Heart right ventricle (tissue), 16 donors: ENCODE results near the gene SMIM5. TPM values are rescaled to one million over a fixed set of nuclear protein-coding genes. Genes with fewer than 3 reads are reported as not detected.
"Not testable (repeated sequence)": the region's sequence is repeated elsewhere in the genome, so short reads cannot be mapped to it uniquely, and the experiment has no call there.

Source experiments
- ATAC-seq, 8 donors: fragments of 200-7000 bp; cut with Tn5 transposase; one replicate each; pipeline ENCODE4 v1.9.1; 2020; ENCODE audit warnings: mild to moderate bottlenecking in 8 of 8, moderate library complexity in 8 of 8, moderate number of reproducible peaks in 1 of 8
- DNase-seq, 2 donors: peaks; one replicate each; pipeline ENCODE4 v3.0.0-alpha.2; 2020
- H3K27ac ChIP-seq, 10 donors: fragments of 200-600 bp; sonication (generic) in 2 of 10; one replicate each; pipeline versions ENCODE4 v1.5.0 to v1.8.0; 2020 to 2022; ENCODE audit warnings: mild to moderate bottlenecking in 3 of 10
- H3K27me3 ChIP-seq, 7 donors: fragments of 200-600 bp; one replicate each; pipeline ENCODE4 v1.8.0; 2021 to 2022; ENCODE audit warnings: mild to moderate bottlenecking in 2 of 7
- H3K36me3 ChIP-seq, 9 donors: fragments of 200-600 bp; sonication (generic) in 1 of 9; one replicate each; pipeline versions ENCODE4 v1.5.0 to v1.8.0; 2020 to 2022; ENCODE audit warnings: mild to moderate bottlenecking in 2 of 9
- H3K4me1 ChIP-seq, 9 donors: fragments of 200-600 bp; sonication (generic) in 1 of 9; one replicate each; pipeline versions ENCODE4 v1.5.0 to v1.8.0; 2020 to 2022; ENCODE audit warnings: mild to moderate bottlenecking in 4 of 9
- H3K4me3 ChIP-seq, 10 donors: fragments of 200-600 bp; sonication (generic) in 2 of 10; one replicate each; pipeline versions ENCODE4 v1.5.0 to v1.8.0; 2020 to 2022; ENCODE audit warnings: mild to moderate bottlenecking in 7 of 10, moderate library complexity in 2 of 10
- H3K9me3 ChIP-seq, 11 donors: fragments of 200-600 bp in 10 of 11; sonication (generic) in 2 of 11; one replicate each; pipeline versions ENCODE4 v1.5.0 to v1.8.0; 2013 to 2022; ENCODE audit warnings: mild to moderate bottlenecking in 2 of 11, control low read depth in 1 of 11, moderate library complexity in 1 of 11
- CTCF ChIP-seq, 9 donors: fragments of 200-600 bp; sonication (generic) in 2 of 9; IDR thresholded peaks; one replicate each; pipeline versions ENCODE4 v1.5.0 to v1.8.0; 2021 to 2022; ENCODE audit warnings: antibody characterized with exemption in 9 of 9, mild to moderate bottlenecking in 5 of 9, moderate library complexity in 1 of 9
- WGBS, 2 donors: extraction: QIAGEN DNeasy Blood & Tissue Kit; methylation state at CpG; one replicate each; pipeline ENCODE4 v1.1.7; 2013; ENCODE audit warnings: inconsistent platforms in 1 of 2; 5-methylcytosine and 5-hydroxymethylcytosine counted together
- intact Hi-C, 10 donors: fragments of 100-400 bp; cut with DNase I; formaldehyde crosslinking; loops; one replicate each; pipeline versions ENCODE4 v1.11.1 to v1.14.2; 2022
- polyA plus RNA-seq, 2 donors: library from polyadenylated mRNA; stranded (reverse); fragments of 200-250 nt; gene quantifications; one replicate each; pipeline ENCODE4 v1.2.3, GENCODE V29; 2013
- total RNA-seq, 10 donors: library from RNA; stranded (reverse); fragmentation: NEBNext Ultra II Directional in 3 of 10; extraction: Animal tissue kit (Norgen Biotek cat#: 25700) in 3 of 10; gene quantifications; one replicate each; pipeline versions ENCODE4 v1.2.1 to v1.2.4, GENCODE V29; 2021 to 2023
- donor health status: Arrhythmogenic right ventricular cardiomyopathy.
- donor health status: ischemic (EF 13 %, LVEDD 7.1; RV severe dilation, severe dysfunction).
- donor health status: healthy with polysubstance abuse.
- donor health status: DM: no; HTN: yes; CAD: no.
- donor health status: DM: no; HTN: no; CAD: no.
- donor health status: ischemic (EF 25% LVEDD 6.9; RV normal size, moderate dysfunction).
- donor health status: ischemic (EF 25% LVEDD 5.7; RV mildly dilated, moderate dysfunction).
- donor health status: healthy.
- donor health status: DM: yes; HTN: yes; CAD: no.
- donor health status: Ischemic cardiomyopathy.
- donor health status: ischemic (EF 35%, LVEDD 5.7; RV mildly dilated, moderate dysfunction).
- donor health status: nonischemic (EF 11% LVEDD 7.7; RV severe dilation, severe dysfunction).
- donor health status: DM: yes; HTN: yes; CAD: no.
- donor health status: PGD.
- donor health status: ischemic (EF 29% LVEDD 5.4; RV normal size, mild dysfunction).
- donor health status: nonischemic (EF 23%, LVEDD 6.1; RV moderate dilation, normal function).

Gene SMIM5
- total and polyA plus RNA-seq, 12 donors, result 1.9 to 19.2 (median 6.5) TPM

GRCh38 chr17:75637143-75637538 is 3.9 kb downstream of the SMIM5 start:
- TF ChIP-seq CTCF (IDR thresholded peaks at IDR 0.05), result no peak
- Histone ChIP-seq H3K27ac (peak overlapping the region; percentile 47 to 94 (median 89)), H3K9me3 (no peaks in the 10 kb centered on the region), H3K4me3 (peak overlapping the region in 2 of 10 donors; percentile 5 to 9), H3K4me1 (peaks cover 14 to 90% (median 69%) of the 10 kb centered on the region in 9 donors), H3K36me3 (peaks cover 0 to 20% (median 0%) of the 10 kb centered on the region in 9 donors), H3K27me3 (no peaks in the 10 kb centered on the region)
- 53 to 63% methylated on average over 13 of the region's 13 CpGs for WGBS, 2 donors
- peak; percentile 51 to 72 for DNase-seq
- ATAC-seq, result peak in 4 of 8 donors; percentile 7 to 27 (median 15)
- intact Hi-C loops, result loop anchor here in 1 of 10 donors (10.0 kb wide), 1 partner anchor 58 kb away; no protein-coding TSS in a partner anchor

- Histone ChIP-seq H3K9me3 (no peaks in the 10 kb centered on the region), H3K4me1 (peaks cover 14 to 92% (median 69%) of the 10 kb centered on the region in 9 donors), H3K27ac (peak overlapping the region in 8 of 10 donors; percentile 85 to 94 (median 90)), H3K4me3 (no peak overlapping the region), H3K36me3 (peaks cover 0 to 22% (median 0%) of the 10 kb centered on the region in 9 donors), H3K27me3 (no peaks in the 10 kb centered on the region)
- intact Hi-C loops, result loop anchor here in 1 of 10 donors (10.0 kb wide), 1 partner anchor 57 kb away; no protein-coding TSS in a partner anchor
- WGBS, 2 donors, result 83 to 86% methylated on average over 7 of the region's 7 CpGs
- no peak for TF ChIP-seq CTCF (IDR thresholded peaks at IDR 0.05)
- DNase-seq, result no peak
- no peak for ATAC-seq
These were observed 4.3 kb downstream of the SMIM5 start for GRCh38 chr17:75637551-75637950.

- not testable (repeated sequence) for H3K27me3 ChIP-seq, H3K4me3 ChIP-seq, H3K9me3 ChIP-seq, DNase-seq, ATAC-seq
- Histone ChIP-seq H3K36me3 (peaks cover 0 to 22% (median 0%) of the 10 kb centered on the region in 9 donors), H3K27ac (peak overlapping the region in 6 of 10 donors; percentile 85 to 94 (median 89)), H3K4me1 (peaks cover 14 to 92% (median 64%) of the 10 kb centered on the region in 9 donors)
- intact Hi-C loops, result loop anchor here in 1 of 10 donors (10.0 kb wide), 1 partner anchor 57 kb away; no protein-coding TSS in a partner anchor
- WGBS, 2 donors, result 96 to 97% methylated on average over 12 of the region's 12 CpGs
These were observed 4.8 kb downstream of the SMIM5 start for GRCh38 chr17:75638039-75638438.

- ATAC-seq (peak in 5 of 8 donors; percentile 3 to 18 (median 4)), DNase-seq (peak; percentile 36 to 56)
- TF ChIP-seq CTCF (IDR thresholded peaks at IDR 0.05), result no peak
- H3K36me3 ChIP-seq, result peaks cover 0 to 30% (median 0%) of the 10 kb centered on the region in 9 donors
- no peak overlapping the region for H3K4me3 ChIP-seq
- peak overlapping the region in 8 of 10 donors; percentile 26 to 73 (median 62) for H3K27ac ChIP-seq
- no peaks in the 10 kb centered on the region for H3K9me3 ChIP-seq
- H3K27me3 ChIP-seq, result no peaks in the 10 kb centered on the region
- H3K4me1 ChIP-seq, result peaks cover 6 to 87% (median 55%) of the 10 kb centered on the region in 9 donors
- intact Hi-C loops, result loop anchor here in 1 of 10 donors (10.0 kb wide), 1 partner anchor 56 kb away; no protein-coding TSS in a partner anchor
- 38 to 70% methylated on average over 13 of the region's 13 CpGs for WGBS, 2 donors
These were observed 5.7 kb downstream of the SMIM5 start for GRCh38 chr17:75638893-75639292.

GRCh38 chr17:75639327-75639726 is 6.1 kb downstream of the SMIM5 start:
- DNase-seq (no peak), ATAC-seq (no peak)
- H3K4me1 ChIP-seq, result peaks cover 2 to 83% (median 51%) of the 10 kb centered on the region in 9 donors
- intact Hi-C loops, result loop anchor here in 1 of 10 donors (10.0 kb wide), 1 partner anchor 55 kb away; no protein-coding TSS in a partner anchor
- no peaks in the 10 kb centered on the region for H3K9me3 ChIP-seq
- no peaks in the 10 kb centered on the region for H3K27me3 ChIP-seq
- peak overlapping the region in 8 of 10 donors; percentile 26 to 73 (median 62) for H3K27ac ChIP-seq
- peaks cover 0 to 33% (median 0%) of the 10 kb centered on the region in 9 donors for H3K36me3 ChIP-seq
- no peak for TF ChIP-seq CTCF (IDR thresholded peaks at IDR 0.05)
- WGBS, 2 donors, result 96 to 98% methylated on average over 3 of the region's 3 CpGs
- no peak overlapping the region for H3K4me3 ChIP-seq
